ENCODE data around the gene RAB20.

- TF ChIP-seq POLR2A (IDR thresholded peaks at IDR 0.05), result no peak
- no peak for TF ChIP-seq CTCF (IDR thresholded peaks at IDR 0.05)
These were observed 85.3 kb downstream of the RAB20 start for GRCh38 chr13:110476220-110476617.
